ENCODE results near the gene EPS8L3.
"Not testable (repeated sequence)": the region's sequence is repeated elsewhere in the genome, so short reads cannot be mapped to it uniquely, and the experiment has no call there.

Gene EPS8L3

DNA sequence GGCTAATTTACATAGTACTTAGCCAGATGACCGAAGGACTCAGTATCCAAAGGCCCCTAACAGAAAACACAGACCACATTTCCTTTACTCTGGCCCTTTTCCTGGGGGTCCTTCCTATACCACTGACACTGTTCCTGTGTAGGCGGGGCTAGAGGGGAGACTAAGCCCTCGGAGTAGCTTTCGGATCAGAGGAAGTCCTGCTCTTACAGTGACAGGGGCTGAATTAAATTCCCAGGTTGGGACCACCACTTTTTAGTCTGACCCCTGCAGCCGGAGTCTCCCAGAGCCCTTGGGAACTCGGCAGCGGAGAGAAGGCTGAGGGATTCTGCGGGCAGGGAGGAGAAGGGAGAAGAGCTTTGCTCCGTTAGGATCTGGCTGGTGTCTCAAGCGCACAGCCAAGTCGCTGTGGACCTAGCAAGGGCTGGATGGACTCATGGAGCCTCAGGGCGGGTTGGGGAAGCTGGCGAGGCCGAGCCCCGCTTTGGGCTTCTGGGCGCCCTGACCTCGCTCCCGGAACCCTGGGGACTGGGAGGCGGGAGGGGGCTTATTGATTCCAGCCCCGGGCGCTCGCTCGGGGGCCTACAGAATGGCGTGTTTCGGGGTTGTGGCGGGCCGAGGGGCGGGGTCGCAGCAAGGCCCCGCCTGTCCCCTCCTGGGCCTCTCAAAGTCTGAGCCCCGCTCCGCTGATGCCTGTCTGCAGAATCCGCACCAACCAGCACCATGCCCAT lies 52.0 kb downstream of the EPS8L3 start, which contains the start of gene GSTM5:
Gene GSTM5 (plus strand): TSS at position 659 of the 728 bp plus-strand sequence. CDS start 62 bp downstream, at position 721.
- peak in 1 of 2 donors; percentile 7 for DNase-seq (ENCODE audit: low read depth in 1 of 2, low spot score in 1 of 2)

DNA sequence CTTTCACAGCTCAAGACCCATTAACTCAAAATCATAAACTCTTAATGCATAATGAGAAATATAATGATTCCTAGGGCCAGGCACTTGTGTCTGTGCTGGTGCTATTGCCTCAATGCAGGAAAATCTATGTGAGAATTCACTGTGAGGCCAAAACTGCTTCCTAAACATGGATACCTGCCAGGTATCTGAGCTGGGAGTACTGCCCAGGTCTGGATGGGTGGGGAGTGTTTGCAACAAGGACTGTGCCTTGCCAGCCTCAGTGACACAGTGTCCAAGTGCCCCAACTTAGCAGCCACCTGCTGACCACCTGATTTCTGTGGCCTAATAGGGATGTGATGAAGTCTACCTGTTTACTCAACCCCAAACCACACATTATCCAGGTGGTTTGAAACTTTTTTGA lies 53.9 kb downstream of the EPS8L3 start:
- not testable (repeated sequence) for DNase-seq (ENCODE audit: low read depth in 1 of 2, low spot score in 1 of 2)

DNA sequence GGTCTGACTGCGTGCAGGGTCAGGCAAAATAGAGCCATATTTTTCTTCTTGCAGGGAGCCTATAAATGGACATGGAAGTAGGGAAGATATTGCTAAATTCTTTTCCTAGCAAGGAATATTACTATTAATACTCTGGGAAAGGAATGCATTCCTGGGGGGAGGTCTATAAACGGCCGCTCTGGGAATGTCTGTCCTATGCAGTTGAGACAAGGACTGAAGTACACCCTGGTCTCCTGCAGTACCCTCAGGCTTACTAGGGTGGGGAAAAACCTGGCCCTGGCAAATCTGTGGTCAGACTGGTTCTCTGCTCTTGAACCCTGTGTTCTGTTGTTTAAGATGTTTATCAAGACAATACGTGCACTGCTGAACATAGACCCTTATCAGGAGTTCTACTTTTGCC lies 54.8 kb downstream of the EPS8L3 start:
- not testable (repeated sequence) for DNase-seq (ENCODE audit: low read depth in 1 of 2, low spot score in 1 of 2)

DNA sequence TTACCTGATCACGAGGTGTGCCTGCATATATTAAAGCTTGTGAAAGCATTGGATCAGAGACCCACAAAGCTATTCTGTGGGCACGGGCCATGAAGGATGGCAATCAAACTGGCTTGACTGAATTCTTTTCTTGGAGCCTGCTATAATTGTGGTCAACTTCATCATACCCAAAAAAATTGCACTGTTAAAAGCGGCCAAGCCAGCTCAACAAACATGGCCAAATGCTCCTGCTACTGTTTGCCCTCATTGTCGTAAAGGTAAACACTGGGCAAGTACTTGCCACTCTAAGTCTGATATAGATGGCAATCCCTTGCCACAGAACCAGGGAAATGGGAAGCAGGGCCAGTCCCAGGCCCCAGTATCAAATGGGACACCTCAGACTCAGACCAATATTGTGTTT lies 58.3 kb downstream of the EPS8L3 start:
- DNase-seq (ENCODE audit: low read depth in 1 of 2, low spot score in 1 of 2), result no peak

DNA sequence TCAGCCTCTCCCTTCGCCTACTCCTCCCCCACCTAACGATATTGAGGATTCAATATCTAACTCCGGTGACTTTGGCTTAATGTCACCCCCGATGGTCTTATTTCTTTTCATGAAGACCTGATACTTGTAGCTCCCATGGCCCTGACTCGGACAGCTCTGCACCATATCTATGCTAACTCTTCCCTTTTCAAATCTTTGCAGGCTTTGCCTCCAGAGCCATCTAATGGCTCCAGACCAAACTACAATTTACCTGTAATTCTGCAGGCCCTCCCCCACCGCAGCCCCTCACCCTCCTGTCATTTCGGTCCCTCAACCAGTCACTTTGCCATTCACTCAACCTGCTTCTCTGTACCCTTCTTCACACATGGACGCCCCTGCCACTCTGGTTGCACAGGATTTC lies 59.5 kb downstream of the EPS8L3 start:
- no peak for DNase-seq (ENCODE audit: low read depth in 1 of 2, low spot score in 1 of 2)

DNA sequence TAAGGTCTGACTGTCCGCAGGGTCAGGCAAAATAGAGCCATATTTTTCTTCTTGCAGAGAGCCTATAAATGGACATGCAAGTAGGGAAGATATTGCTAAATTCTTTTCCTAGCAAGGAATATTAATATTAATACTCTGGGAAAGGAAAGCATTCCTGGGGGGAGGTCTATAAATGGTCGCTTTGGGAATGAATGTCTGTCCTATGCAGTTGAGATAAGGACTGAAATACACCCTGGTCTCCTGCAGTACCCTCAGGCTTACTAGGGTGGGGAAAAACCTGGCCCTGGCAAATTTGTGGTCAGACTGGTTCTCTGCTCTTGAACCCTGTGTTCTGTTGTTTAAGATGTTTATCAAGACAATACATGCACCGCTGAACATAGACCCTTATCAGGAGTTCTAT lies 60.8 kb downstream of the EPS8L3 start:
- DNase-seq (ENCODE audit: low read depth in 1 of 2, low spot score in 1 of 2), result not testable (repeated sequence)

Measured in activated CD4-positive, alpha-beta T cell treated with anti-CD3 and anti-CD28 coated beads, Interleukin-2, amount 50 U/mL, for 24 hours (primary cell).